K562 (cell line): ENCODE results near the gene AKAP13.

Experiments
- ARNT ChIP-seq, 2 experiments: fragments of 450-650 bp; IDR thresholded peaks; 2 replicates each; pipeline ENCODE4 v1.6.1; 2016; ENCODE audit warnings: mild to moderate bottlenecking in 1 of 2
- CTCF ChIP-seq, 3 experiments: IDR thresholded peaks in 2 of 3; conservative IDR thresholded peaks in 1 of 3; 2 replicates each; pipeline ENCODE4 v1.5.1; 2011 to 2012; ENCODE audit warnings: low read length in 3 of 3, mild to moderate bottlenecking in 3 of 3, control low read depth in 2 of 3, improper control_type of control experiment in 1 of 3, inconsistent platforms in 1 of 3, low read depth in 1 of 3, mixed read lengths in 1 of 3, moderate library complexity in 1 of 3; ENCODE audit not compliant: insufficient read depth in 2 of 3
- GTF2F1 ChIP-seq: IDR thresholded peaks from 2 replicates; pipeline ENCODE4 v1.6.1; 2011; ENCODE audit warnings: low read depth, low read length, improper control_type of control experiment
- NR1H2 ChIP-seq: sonication (generic); formaldehyde crosslinking; IDR thresholded peaks from 2 replicates; pipeline ENCODE4 v1.4.0; 2020; ENCODE audit warnings: mild to moderate bottlenecking, missing genetic modification reagents
- RBM14 ChIP-seq: fragments of 200-400 bp; formaldehyde crosslinking; IDR thresholded peaks from 2 replicates; pipeline ENCODE4 v1.6.1; 2018; ENCODE audit warnings: low read depth, mild to moderate bottlenecking, low read length, moderate library complexity, borderline replicate concordance; ENCODE audit not compliant: insufficient read depth
- ZNF134 ChIP-seq: fragments of 250-450 bp; sonication (Bioruptor Pico); conservative IDR thresholded peaks from 2 replicates; pipeline ENCODE4 v1.4.0; 2020
- ZNF232 ChIP-seq: sonication (generic); formaldehyde crosslinking; IDR thresholded peaks from 2 replicates; pipeline ENCODE4 v1.8.0; 2022; ENCODE audit warnings: mild to moderate bottlenecking, missing genetic modification reagents

GRCh38 chr15:85582131-85583079 lies 202.0 kb downstream of the AKAP13 start:
- TF ChIP-seq ZNF232 (no peak), NR1H2 (CRISPR knock-in tag) (no peak), ARNT (IDR thresholded peaks at IDR 0.05) (no peak), ZNF134 (CRISPR knock-in tag) (no peak), RBM14 (no peak), CTCF (IDR thresholded peaks at IDR 0.05 in 2 of 3, conservative IDR thresholded peaks at IDR 0.05 in 1 of 3; ENCODE audit: insufficient read depth in 2 of 3, low read depth in 1 of 3, low read length in 3 of 3) (no peak), GTF2F1 (no peak)
